CMK (cell line): ENCODE measurements around the gene FES.
"Not testable (repeated sequence)": the region's sequence is repeated elsewhere in the genome, so short reads cannot be mapped to it uniquely, and the experiment has no call there.

Experiments used
- DNase-seq: peaks from one replicate; pipeline ENCODE4 v3.0.0-alpha.2; 2010; ENCODE audit warnings: low read depth

Gene FES

GRCh38 chr15:90883976-90884718 lies at the start of gene FES:
TSS of gene FES (plus strand) at chr15:90884504. CDS start at chr15:90885046, 542 bp downstream.
- DNase-seq = peak; percentile 83

- DNase-seq = no peak
Observed at GRCh38 chr15:90834626-90835025, 49.7 kb upstream of the FES start.

GRCh38 chr15:90836296-90836871 lies 47.9 kb upstream of the FES start:
- DNase-seq = no peak

GRCh38 chr15:90837094-90837493 lies 47.2 kb upstream of the FES start:
- DNase-seq = no peak

- DNase-seq = no peak
Observed at GRCh38 chr15:90838139-90838538, 46.2 kb upstream of the FES start.

DNA sequence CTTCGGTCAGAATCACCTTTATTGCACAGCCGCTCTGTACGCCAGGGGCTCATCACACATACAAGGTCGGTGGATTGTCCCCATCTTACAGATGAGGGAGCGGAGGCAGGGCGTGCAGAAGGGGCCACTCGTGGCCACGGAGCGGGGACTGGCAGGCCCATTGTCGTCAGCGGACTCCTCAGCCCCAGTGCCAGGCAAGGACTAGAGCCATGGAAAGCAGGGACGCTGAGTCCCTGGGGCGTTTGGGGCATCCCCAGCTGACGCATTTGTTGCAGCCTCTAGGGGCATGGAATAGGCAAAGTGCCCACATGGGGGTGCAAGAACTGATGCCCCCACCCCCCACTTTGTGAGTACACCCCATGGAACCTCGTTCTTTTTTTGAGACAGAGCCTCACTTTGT lies 45.8 kb upstream of the FES start:
- DNase-seq = no peak

DNA sequence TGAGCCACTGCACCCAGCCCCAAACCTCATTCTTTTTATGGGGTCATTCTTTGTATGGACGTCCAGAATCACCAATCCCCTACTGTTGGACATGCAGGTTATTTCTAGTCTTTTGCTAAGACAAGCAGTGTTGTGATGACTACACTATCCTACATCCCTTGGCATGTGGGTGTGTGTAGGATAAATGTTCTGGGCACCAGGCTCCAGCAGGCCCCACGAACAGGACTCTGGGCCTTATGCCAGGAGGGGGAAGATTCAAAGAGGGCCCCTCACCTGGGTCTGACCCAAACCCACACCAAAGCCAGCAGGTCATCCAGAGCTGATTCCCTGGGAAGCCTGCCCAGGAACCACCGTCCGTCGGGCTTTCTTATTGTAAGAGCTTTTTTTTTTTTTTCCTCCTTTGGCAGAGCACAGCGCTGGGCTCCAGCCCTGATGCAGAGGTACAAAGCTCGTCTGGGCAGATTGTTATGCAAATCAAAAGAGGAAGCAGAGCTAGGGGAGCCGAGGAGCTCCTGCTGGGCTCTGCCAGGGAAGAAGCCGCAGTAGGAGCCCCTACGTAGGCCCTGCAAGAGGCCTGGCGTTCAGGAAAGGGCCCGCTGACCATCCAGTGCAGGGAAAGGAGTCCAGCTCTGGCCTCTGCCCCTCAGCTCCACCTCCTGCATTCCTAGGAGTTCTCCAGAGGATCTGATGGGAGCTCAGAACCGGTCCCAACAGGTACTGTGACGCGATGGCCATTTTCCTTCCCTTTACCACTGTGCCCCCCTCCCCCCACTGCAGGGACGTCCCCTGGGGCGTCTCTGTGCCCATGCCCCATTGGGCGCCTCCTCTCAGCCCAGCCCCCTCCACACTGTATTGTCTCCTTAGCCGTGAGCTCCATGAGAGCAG lies 44.9 kb upstream of the FES start:
- DNase-seq = peak; percentile 75

DNA sequence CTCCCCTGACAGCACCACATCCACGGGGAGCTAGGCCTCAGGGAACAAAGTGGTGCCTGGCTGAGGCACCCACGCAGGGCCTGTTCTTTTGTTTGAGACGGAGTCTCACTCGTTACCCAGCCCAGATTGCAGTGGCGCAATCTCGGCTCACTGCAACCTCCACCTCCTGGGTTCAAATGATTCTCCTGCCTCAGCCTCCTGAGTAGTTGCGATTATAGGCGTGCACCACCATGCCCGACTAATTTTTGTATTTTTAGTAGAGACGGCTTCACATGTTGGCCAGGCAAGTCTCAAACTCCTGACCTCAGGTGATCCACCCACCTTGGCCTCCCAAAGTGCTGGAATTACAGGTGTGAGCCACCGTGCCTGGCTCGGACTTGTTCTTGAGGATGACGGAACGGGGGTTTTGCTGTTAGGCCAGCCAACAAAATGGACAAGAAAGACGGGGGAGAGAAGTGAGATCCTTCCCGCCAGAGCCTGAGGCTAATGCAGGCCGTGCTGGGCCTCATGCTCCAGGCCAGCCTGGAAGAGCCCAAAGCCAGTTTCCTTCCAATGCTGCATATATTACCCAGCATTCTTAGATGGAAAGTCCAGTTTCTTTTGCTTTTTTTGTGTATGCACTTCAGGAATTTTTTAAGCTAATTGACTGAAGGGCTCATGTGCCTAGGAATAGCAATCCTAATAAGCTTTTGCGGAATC lies 44.0 kb upstream of the FES start:
- DNase-seq = no peak

- peak; percentile 95 for DNase-seq
Observed at GRCh38 chr15:90840954-90841353, 43.4 kb upstream of the FES start.

DNA sequence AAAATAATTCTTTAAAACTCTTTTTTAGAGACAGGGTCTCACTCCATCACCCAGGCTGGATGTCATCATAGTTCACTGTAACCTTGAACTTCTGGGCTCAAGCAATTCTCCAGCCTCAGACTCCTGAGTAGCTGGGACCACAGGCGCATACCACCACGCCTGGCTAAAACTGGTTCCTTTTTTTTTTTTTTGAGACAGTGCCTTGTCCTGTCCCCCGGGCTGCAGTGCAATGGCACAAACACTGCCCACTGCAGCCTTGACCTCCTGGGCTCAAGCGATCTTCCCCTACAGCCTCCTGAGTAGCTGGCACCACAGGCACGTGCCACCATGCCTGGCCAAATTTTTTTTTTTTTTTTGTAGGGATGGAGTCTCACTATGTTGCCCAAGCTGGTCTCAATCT lies 39.6 kb upstream of the FES start:
- no peak for DNase-seq

DNA sequence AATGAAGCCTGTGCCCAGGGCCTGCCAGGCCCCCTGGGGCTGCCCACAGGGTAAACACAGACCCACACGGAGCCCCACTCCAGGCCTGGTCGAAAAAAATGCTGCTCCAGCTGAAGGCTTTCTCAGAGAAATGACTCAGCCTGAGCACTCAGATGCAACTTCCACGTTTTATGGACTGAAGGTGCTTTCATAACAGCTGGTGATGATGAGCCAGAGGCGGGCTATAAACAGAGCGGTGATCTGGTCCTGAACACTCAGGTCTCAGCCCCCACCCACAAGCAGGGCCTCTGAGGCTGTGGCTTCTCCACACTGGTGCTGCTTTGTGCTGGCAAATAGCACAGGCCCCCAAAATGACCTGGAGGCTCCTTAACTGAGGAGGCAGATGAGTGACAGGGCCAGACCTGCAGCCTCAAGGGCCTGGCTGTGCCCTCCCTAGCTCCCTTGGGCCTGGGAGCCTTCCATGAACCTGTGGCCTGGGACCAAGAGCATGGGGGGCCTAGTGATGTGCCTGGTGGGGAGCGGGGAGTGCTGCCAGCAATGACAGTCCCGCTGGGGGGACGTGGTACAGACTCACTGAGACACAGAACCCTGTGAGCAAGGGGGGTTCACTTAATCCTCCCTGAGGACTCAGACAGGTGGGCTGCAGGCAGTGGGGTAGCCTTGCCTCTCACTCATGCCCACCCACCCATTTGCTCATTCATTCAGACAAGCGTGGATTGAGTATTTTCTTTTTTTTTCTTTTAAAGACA lies 38.9 kb upstream of the FES start:
- no peak for DNase-seq

GRCh38 chr15:90849424-90849823 lies 34.9 kb upstream of the FES start:
- DNase-seq = not testable (repeated sequence)

- DNase-seq = no peak
Observed at GRCh38 chr15:90851114-90851513, 33.2 kb upstream of the FES start.

DNA sequence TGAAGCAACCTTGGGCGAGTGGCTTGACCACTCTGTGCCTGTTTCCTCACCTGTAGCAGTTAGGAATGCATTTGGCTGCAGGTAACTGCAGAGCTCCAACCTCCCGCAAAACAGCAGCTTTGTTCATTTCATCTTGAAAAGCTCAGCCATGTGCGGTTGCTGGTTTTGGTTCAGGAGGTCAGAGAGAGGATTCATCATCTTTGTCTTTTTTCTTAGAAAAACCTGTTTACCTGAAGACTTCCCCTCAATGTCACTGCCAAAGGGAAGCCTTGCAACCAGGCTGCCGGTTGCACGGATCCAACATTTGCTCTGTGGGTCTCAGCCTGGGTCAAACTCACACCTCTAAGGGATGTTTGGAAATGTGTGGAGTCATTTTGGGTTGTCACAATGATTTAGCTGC lies 32.4 kb upstream of the FES start:
- no peak for DNase-seq

DNA sequence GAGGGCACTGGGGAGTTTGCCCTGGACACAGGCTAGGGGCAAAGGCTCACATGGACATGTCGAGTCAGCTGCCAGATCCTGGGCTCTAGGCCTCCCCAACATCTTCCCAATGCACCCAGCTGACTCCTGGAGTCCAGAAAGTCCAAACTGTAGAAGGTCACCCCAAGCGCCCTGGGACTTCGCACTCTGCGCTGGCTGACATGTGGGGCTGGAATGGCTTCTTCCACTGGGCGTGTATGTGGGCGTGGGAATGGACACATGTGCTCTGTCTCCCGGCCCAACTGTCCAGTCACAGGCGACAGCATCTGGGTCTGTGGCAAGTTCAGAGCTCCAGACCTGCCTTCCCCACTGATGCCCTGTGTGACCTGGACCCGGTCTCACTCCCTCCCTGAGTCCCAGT lies 29.2 kb upstream of the FES start:
- no peak for DNase-seq

DNA sequence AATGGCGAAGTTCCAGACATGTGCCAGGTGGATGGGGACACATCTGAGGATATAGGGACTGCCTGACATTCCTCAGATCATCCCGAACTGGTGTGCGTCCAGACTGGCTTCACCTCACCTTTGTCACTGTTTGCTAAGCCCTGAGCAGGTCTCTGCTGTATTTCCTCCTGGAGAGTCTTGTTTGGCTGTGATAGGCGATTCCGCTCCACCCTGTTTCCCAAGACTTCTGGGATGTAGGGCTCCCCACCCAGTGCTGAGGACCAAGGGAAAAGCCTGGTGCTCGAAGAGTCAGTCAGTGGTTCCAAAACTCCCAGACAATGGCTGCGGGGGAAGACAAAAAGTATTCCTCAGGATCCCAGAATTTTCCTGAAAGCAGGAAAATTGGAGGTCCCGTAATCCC lies 27.0 kb upstream of the FES start:
- DNase-seq = no peak

- no peak for DNase-seq
Observed at GRCh38 chr15:90857883-90858443, 26.3 kb upstream of the FES start.

GRCh38 chr15:90859234-90860131 lies 24.8 kb upstream of the FES start:
- no peak for DNase-seq

DNA sequence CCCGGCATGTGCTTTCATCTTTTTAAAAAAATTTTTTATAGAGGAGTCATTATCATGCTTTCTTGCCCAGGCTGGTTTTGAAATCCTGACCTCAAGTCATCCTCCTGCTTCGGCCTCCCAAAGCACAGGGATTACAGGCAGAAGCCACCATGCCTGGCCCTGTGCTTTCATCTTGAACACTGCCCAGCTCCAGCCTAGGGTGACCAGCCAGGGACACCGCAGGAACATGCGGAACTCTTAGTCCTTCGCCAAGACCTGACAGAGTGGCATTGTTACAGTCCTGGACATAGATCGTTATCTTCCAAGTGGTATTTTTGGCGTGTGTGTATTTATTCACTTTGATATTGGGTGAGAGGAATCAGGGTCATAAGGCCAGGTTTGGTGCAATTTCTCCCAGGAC lies 23.9 kb upstream of the FES start:
- no peak for DNase-seq

DNA sequence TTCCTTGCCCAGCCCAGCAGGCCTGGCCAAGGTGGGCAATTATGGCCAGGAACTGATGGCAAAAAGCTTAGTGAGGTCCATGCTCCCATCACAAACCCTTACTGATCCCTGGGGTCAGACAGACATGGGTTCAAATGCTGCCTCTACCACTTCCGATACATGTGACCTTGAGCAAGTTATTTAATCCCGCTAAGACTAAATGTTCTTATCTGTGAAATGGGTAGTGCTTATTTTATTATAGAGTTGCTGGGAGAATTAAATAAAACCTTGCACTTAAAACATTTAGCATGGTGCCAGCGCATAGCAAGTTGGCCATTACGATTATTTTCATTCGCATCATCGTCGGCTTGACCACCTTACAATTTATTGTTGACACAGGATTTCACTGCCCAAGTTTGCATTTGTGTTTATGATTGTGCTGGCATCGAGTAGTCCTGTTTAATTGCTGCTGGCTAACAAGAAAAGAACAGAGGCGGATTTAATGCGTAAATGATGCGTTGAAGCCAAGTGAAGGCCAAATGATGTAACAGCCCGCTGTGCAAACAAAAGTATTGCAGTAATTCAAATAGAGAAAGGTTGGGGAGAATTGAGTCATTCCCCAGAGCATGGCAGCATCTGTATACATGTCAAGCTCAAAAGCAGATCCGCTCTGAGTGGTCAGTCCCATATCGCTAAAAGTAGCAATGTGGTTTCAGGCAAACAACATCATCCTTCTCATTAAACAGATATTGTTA lies 23.2 kb upstream of the FES start:
- DNase-seq = no peak
